HG02610 (cell line): Measurements from ENCODE around the gene L3MBTL1.

Source experiments
- ATAC-seq: cut with Tn5 transposase; IDR thresholded peaks from one replicate; pipeline ENCODE4 v1.9.1; 2021; ENCODE audit warnings: mild to moderate bottlenecking, moderate library complexity; ENCODE audit not compliant: unreplicated experiment

The L3MBTL1 gene

DNA sequence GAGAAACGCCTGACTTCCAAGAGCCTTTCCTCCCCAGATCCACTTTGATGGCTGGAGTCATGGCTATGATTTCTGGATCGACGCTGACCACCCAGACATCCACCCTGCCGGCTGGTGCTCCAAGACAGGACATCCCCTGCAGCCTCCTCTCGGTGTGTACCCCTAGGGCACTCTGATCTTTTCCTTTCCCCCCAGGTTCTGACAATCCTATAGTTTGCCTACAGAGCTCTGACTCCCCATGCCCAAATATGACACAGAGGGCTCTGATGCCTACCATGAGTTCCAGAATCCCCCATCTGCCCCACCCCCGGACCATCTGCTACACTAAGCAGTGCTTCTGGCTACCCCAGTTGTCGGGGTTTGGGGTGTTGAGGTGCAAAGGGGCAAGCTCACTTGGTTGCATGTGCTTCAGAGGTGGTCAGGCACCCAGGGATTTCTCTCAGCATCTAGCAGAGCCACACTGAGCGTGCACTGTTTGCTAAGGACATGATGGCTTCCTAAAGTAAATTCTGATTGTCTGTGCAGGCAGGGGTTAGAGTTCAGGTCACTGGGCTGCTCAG lies 27.4 kb downstream of the L3MBTL1 start:
- no peak for ATAC-seq

DNA sequence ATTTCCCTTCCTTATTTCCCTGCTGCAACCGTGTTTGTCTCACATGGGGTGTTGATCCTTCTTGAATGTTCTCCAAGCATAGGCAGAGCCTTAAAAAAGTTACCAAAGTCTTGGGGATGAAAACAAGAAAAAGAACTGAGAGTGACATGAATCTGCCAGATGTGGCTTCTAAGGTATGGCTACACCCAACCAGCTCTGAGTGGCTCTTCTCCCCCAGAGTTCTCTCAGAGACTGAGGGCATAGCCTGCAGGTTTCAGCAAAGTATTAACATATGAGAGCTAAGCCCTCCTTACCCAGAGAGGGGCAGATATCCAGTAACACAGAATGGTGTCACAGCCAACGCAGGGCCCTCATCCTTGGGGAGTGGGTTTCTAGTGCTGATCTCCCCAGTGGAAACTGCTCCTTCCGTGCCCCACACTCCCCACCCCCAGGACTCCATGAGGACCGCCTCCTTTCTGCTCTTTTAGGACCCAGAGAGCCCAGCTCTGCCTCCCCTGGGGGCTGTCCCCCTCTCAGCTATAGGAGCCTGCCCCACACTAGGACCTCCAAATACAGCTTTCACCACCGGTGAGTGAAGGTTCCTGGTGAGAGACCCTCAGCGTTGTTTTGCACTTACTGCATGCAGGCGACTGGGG lies 28.0 kb downstream of the L3MBTL1 start:
- ATAC-seq: no peak

DNA sequence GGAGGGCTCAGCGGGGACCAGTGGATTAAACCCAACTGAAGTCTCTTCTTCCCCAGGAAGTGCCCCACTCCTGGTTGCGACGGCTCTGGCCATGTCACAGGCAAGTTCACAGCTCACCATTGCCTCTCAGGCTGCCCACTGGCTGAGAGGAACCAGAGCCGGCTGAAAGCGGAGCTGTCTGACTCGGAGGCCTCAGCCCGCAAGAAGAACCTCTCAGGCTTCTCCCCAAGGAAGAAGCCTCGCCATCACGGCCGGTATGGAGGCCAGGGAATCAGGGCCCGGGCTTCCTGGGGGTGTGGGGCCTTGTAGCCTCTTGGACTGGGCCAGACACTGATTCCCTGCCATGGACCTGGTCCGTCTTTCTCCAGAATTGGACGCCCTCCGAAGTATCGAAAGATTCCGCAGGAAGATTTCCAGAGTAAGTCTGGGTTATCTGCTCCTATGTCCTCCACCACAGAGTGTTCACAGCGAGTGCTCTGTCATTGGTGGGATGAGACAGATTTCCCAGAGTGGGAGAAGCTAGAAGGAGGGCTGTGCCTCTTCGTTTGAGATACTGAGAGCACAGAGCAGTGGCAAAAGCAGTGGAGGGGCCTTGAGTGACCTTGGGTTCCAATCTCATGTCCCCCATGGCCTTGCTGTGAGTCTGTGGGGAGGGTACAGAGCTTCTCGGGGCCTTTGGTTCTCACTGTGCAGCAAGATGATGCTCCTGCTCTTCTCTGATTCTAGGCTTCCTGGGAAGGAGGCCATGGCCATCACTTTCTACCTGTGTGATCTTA lies 28.7 kb downstream of the L3MBTL1 start:
- no peak for ATAC-seq

DNA sequence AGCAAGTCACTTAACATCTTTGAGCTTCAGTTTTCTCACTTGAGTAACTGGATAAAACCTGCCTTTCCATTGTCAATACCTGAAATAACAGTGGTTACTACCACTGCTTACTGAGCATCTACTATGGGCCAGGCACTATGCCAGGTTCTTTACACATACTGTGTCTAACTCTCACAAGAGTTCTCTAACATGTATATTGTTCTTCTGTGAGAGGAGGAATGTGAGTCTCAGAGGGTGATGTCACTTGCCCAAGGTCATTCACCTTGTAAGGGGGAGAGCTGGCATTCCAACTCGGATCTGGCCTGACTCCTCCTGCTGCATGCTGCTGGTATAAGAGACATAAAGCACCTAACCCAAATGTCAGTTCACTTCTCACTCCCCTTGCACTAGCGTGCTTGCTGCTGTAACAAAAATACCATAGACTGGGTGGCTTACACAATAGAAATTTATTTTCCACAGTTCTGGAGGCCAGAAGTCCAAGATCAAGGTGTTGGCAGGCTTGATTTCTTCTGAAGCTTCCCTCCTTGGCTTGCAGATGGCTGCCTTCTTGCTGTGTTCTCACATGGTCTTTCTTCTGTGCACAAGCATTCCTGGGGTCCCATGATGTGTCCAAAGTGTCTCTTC lies 29.4 kb downstream of the L3MBTL1 start:
- no peak for ATAC-seq

DNA sequence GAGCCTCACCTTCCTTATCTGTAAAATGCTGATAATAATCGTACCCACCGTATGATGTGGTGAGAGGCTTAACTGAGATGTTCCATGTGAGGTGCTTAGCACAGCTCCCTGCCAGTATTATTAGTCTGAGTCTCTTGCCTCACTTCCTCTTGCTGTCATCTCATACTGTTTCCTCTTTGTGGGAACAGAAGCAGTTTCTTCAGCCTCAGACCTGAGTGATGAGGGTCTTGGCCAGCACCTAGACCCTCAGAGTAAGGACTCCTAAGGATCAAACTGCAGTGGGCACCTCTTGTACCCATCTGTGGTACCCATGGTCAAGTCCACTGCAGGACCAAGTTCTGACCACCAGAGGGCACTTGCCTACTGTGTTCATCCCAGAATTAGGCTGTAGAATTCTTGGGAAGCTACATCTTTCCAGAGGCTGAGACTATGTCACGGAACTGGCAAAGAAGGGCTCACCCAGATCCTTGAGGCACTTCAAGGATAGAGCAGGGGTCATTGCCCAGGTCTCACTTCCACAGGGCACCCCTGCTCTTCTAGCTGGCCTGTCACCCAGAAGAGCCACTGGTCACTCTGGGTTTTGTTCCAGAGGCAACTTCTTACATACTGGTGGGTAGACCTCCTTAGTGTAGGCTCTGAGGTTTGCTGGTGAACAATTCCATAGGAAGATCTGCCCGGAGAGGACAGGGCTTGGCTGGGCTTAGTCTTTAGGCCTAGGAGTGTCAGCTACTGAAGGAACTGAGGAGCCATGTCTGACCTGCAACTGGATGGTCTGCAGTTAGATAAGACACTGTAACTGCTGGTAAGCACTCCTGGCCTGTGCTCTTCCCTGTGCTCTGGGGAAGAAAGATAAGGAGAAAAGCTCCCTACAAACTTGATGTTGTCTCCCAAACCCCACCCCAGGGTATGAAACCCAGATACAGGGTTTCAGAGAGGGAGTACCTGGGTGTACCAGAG lies 30.7 kb downstream of the L3MBTL1 start:
- no peak for ATAC-seq

DNA sequence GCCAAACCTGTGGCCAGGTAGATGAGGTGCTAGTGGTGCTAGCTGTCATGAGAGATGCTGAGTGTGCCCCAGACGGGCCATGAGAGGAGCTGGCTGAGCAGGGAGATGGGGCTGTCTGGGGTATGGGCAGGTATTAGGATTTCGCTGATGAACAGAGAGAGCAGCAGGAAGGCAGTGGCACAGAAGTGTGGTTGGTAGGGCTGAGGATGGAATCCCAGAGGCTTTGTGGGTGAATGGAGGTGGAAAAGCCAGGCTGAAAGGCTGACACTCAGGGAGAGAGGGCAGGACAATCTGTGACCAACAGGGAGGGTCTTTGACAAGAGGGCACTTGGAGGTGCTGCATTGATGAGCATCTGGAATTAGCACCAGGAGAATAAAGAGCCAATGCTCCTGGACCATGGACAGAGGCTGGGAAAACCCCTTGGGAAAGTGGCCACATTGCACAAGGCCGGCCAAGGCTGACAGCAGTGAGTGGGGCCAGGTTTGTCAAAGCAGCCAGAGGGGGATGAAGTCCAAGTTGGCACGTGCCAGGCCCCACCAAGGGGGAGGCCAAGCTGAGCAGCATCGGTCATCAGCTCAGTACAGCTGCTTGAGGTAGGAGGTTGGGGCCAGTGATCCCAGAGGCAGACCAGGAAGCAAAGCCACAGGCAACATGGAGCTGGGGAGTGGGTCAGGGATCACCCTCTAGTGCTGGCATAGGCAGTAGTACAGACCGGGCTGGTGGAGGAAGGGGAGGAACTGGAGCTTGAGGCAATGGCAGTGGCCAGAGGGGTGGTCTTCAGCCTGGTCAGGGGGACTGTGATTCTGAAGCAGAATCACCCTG lies 31.6 kb downstream of the L3MBTL1 start:
- no peak for ATAC-seq

DNA sequence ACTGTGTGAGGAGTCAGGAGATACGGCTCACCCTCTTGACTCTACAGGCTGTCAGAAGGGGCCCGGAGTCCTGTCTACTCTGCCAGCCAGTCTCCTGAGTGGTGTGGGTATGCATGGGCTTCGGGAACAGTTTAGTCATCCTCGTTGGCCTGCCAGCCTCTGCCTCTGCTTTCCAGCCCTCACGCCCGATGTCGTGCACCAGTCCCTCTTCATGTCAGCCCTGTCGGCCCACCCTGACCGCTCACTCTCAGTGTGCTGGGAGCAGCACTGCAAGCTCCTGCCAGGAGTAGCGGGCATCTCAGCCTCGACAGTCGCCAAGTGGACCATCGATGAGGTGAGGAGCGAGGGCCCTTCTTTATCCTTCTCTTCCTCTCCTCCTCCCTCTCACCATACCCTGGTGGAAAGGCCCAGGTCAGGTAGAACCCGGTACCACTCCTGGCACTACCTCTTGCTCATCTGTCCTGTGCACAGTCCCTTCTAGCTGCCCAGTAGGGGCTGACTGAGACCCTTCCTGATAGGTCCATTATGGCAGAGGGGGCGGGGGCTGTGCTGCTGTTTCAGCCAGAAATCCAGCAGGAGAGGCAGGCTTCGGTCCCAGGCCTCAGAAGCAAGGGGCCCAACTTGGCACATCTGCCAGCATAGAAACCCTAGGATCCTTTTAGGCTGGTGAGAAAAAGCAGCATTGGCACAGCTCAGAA lies 32.6 kb downstream of the L3MBTL1 start:
- no peak for ATAC-seq

DNA sequence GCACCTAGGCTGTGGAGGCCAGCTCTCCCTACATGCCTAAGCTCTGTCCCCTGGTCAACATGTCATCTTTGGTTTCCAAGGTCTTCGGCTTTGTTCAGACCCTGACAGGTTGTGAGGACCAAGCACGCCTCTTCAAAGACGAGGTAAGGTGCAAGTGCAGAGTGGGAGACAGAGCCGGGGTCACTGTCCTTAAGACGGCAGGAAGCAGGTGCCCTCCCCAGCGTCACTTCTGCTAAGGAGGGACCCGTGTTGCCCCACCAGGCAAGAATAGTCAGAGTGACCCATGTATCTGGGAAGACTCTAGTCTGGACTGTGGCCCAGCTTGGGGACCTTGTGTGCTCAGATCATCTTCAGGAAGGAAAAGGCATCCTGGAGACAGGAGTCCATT lies 33.2 kb downstream of the L3MBTL1 start:
- no peak for ATAC-seq

DNA sequence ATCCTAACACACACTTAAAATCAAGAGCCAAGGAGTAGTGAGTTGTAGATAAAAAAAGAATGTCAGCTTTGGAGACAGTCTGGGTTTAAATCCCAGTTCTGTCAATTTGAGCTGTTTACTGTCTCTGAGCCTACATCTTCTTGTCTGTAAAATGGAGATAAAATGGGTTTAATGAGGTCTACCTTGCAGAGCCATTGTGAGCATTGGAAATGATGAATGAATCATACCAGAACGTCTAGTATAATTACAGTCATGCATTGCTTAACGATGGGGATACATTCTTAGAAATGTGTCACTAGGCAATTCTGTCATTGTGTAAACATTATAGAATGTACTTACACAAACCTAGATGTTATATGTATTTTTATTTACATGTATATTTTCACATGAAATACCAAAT lies 33.7 kb downstream of the L3MBTL1 start:
- no peak for ATAC-seq

DNA sequence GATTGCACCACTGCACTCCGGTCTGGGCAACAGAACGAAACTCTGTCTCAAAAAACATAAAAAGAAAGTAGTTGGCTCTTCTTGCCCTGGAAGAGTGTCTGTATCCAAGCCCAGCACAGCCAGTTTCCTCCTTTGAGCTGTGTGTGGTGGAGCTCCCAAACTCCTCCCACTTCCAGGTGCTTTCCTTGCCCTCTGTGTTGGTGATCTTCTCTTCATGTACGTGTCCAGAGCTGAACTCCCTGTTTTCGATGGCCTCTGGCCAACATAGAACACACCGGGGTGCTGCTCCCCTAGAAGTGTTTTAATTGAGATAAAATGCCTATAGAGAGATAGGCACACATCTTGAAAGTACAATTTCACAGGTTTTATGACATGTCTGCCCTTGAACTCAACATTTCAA lies 34.7 kb downstream of the L3MBTL1 start:
- no peak for ATAC-seq

DNA sequence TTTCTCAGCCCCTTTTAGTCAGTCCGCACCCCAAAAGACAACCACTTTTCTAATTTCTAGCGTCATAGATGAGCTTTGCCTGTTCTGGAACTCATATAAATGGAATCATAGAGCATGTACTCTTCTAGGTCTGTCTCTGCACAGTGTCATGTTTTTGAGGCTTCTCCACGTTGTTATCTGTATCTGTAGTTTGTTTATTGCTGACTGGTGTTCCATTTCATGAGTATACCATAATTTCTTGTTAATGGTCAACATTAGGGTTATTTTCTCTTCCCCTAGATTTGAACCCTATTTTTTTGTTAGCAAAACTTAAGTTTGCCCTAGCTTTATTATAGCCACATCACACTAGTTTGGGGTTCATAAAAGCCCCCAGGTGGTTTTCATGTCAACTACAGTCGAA lies 35.2 kb downstream of the L3MBTL1 start:
- ATAC-seq: no peak

DNA sequence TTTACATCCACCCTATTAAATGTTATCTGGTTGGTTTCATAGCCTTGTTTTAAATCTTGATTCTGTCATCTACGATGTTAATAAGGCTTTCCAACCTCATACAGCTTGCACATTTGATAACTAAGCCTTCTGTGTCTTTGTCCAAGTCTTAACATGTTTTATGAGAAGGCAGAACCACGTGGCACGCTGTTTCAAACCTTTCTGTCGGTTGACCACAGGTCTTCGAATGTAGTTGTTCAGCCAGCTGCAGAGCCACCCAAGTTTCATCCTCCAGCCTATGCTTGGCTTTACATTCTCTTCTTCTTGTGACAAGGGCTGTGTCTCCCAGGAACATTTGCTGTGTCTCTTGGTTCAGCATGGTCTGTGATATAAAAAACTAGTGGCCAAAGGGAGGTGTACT lies 35.6 kb downstream of the L3MBTL1 start:
- no peak for ATAC-seq

DNA sequence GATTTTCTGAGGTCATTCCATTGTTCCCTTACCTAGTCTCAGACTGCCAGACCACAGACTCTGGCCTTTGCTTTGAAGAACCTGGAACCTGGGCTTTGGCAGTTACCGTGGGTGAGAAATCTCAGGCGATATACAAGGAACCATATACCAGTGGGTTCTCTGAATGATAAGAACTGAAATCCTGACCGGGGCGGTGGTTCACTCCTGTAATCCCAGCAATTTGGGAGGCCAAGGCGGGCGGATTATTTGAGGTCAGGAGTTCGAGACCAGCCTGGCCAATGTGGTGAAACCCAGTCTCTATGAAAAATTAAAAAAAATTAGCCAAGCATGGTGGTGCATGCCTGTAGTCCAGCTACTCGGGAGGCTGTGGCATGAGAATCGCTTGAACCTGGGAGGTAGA lies 37.0 kb downstream of the L3MBTL1 start:
- ATAC-seq: no peak

DNA sequence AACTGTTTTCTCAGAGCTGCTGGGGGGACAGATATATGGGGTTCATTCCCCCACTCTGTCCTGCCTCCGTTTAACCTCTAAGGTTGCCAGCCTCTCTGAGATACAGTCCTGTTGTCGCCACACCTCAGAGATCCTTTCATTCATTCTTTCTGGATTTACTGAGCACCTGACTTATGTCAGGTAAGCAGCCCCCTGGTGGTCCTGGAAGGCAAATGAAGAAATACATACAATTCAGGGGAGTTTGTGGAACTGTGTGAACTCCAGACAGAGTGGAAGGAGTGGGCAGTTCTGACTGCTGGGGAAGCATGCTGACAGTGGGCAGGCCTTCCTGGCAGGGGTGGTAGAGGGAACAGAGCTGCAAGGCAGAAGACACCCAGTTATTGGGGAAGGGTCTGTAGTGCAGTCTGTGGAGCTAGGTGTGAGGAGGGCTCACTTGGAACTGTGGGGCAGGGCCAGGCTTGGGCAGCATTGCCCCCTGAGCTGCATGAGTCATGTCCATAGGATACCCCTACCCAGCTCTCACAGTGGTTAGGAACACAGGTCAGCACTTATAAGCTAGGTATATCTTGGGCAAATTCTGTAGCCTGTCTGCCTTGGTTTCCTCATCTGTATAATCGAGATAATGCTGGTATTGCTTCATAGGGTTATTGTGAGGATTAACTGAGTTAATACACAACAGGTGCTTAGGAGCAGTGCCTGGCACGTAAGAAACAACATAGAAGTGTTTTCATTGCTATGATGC lies 38.5 kb downstream of the L3MBTL1 start:
- ATAC-seq: no peak

DNA sequence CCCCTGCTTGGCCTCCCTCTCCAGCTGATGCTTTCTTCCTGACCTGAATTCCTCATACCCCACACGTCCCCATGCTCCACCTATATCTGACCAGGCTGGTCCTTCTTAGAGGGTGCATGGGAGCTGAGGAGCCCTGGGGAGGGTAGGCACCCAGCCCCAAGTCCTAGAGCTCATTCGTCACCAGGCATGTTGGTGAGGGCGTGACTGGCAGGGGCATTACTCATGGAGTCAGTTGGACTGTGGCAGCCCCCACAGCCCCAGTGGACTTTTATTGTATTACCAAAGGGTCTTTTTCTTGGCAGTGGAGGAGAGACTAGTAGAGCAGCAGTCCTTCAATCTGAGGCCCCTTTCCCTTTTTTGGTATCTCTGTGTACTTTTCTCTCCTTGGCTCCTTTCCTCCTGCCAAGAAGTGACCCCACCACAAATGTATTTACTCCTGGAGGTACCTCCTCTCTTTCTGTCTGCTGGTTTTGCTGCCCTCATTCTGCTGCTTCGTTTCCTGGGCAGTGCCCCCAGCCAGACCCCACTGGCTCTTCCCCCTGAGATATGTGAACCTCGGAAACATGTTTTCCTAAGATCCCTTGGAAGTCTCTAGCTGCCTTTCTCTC lies 40.9 kb downstream of the L3MBTL1 start:
- no peak for ATAC-seq

DNA sequence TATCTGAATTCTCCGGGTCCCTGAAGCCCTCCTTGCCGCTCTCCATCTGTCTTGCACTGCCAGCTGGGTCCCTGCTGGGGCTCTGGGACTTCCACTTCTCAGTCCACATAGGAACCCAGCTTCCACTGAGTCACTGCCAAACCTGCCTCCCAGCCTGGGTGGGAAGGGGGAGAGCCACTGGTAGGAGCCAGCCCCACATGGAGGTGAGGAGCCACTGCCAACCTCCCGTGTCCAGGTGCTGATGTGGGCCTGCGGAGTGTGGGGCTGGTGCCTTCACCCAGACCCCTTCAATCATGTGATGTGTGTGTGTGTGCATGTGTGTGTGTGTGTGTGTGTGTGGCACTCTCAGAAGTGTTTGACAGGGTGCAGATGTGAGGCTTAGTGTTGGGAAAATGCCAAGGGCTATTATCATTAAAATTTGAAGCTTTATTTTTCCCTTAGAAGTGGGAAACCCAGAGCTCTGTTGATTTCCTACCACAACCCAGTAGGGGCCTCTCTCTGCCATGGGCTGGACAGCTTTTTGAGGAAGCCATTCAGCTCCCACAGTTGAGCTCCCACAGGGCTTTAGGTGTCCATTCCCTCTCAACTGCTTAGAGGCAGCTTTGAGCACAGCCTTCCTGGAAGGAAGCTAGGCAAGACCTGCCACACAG lies 42.0 kb downstream of the L3MBTL1 start:
- ATAC-seq: no peak

DNA sequence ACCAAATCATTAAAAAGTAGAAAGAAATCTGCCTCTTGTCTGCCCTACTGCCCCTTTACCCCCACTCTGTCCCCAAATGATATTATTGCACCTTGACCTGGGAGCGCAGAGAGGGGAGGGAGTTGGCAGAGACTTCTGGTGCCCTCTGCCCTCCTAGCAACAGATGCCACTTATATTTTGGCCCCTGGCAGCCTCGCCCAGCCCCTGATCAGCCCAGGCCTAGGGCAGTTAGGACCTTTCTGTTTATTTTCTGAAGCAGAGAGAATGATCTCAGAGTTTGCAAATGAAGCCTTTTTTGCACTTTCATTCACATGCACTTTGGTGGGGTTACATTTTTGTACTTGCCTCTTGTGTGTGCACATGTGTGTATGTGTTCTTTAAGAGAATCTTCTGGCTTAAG lies 43.0 kb downstream of the L3MBTL1 start:
- no peak for ATAC-seq

DNA sequence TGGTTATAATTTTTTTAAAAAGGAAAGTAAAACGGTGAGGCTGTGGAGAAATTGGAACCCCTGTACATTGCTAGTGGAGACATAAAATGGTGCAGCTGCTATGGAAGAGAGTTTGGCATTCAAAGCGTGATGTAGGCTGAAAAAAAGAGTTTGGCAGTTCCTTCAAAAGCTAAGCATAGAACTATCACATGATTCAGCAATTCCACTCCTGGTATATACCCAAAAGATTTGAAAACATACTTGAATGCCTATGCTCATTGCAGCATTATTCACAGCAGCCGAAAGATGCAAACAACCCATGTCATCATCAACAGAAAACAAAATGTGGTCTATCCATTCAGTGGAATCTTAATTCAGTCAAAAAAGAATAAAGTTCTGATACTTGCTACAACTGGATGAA lies 46.9 kb downstream of the L3MBTL1 start:
- no peak for ATAC-seq
